Stimulated activated CD4-positive, alpha-beta T cell treated with anti-CD3 and anti-CD28 coated beads, Interleukin-15, amount 100 ng/mL, for 1 hour (primary cell): ENCODE measurements around the gene SAP30BP.

Experiments used
- DNase-seq, 2 donors: peaks; one replicate each; pipeline ENCODE4 v3.0.0-alpha.2; 2020; ENCODE audit warnings: low read depth in 1 of 2, low spot score in 1 of 2

SAP30BP gene

GRCh38 chr17:75737133-75737962, 70.2 kb downstream of the SAP30BP start:
- DNase-seq, result no peak

- no peak for DNase-seq
Observed at GRCh38 chr17:75738218-75738802, 71.2 kb downstream of the SAP30BP start.

- no peak for DNase-seq
Observed at GRCh38 chr17:75739174-75739573, 72.0 kb downstream of the SAP30BP start.

GRCh38 chr17:75739801-75740200, 72.7 kb downstream of the SAP30BP start:
- DNase-seq, result no peak

GRCh38 chr17:75740215-75740614, 73.1 kb downstream of the SAP30BP start:
- no peak for DNase-seq

- no peak for DNase-seq
Observed at GRCh38 chr17:75740631-75741077, 73.5 kb downstream of the SAP30BP start.

GRCh38 chr17:75742337-75742736, 75.2 kb downstream of the SAP30BP start:
- no peak for DNase-seq

GRCh38 chr17:75743625-75744206, 76.6 kb downstream of the SAP30BP start:
- no peak for DNase-seq

- DNase-seq, result no peak
Observed at GRCh38 chr17:75748706-75749105, 81.6 kb downstream of the SAP30BP start.

GRCh38 chr17:75749545-75750389, 82.6 kb downstream of the SAP30BP start:
- DNase-seq, result peak; percentile 77 to 89

- DNase-seq, result no peak
Observed at GRCh38 chr17:75750661-75751423, 83.7 kb downstream of the SAP30BP start.

GRCh38 chr17:75751676-75752404, 84.7 kb downstream of the SAP30BP start:
- DNase-seq, result no peak

GRCh38 chr17:75752405-75752709, 85.2 kb downstream of the SAP30BP start:
- no peak for DNase-seq

GRCh38 chr17:75752802-75753513, 85.8 kb downstream of the SAP30BP start:
- DNase-seq, result no peak

- peak; percentile 51 to 64 for DNase-seq
Observed at GRCh38 chr17:75753514-75754377, 86.6 kb downstream of the SAP30BP start.

GRCh38 chr17:75754378-75755204, 87.5 kb downstream of the SAP30BP start:
- DNase-seq, result no peak

GRCh38 chr17:75755205-75755901, 88.2 kb downstream of the SAP30BP start:
- no peak for DNase-seq
